ENCODE measurements around the gene EXOSC7. TPM values are rescaled to one million over a fixed set of nuclear protein-coding genes. Genes with fewer than 3 reads are reported as not detected.
A peak's percentile ranks its signal among the peaks of the same experiment; 100 is the strongest.
"Not testable (repeated sequence)": the region's sequence is repeated elsewhere in the genome, so short reads cannot be mapped to it uniquely, and the experiment has no call there.

EXOSC7 gene
- total and polyA plus RNA-seq, 4 donors: 26.2 to 57.7 (median 46.0) TPM

DNA sequence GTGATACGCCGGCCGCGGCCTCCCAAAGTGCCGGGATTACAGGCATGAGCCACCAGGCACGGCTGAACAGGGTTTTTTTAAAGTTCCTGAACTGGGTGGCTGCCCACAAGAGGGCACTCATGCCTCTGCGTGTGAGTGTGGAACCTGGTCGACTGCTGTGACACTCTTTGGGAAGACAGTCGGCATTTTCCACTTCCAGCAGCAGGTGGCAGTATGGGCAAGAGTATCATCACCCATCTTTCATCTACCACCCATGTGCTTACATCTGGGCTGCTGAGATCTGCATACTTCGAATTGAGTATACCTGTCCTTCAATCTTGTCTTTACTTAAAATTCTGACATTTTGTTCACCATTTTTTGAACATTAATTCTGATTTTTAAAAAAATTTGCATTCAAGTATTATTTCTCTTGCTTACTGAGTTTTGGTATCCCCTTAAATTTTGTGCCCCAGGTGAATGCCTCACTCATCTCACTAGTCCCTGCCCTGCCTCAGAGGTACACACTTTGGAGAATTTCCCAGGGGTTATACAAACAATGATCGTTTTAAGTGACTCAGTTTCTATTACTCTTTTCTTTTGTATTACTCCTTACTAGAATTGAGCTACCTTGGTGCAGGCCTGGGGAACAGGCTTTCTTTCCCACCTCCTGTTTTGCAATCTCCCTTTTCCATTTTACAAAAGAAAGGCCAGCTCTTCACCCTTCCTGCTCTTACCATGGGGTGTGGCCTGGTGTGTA, 61.8 kb downstream of the EXOSC7 start:
- peak; percentile 80 to 99 (median 90) for DNase-seq (ENCODE audit: low read depth in 4 of 6, low spot score in 6 of 6)
- no peak overlapping the region for H3K27ac ChIP-seq (ENCODE audit: low read depth, low read length)
- no peaks in the 10 kb centered on the region for H3K9me3 ChIP-seq (ENCODE audit: control insufficient read depth, insufficient read depth, low read length)
- no peak overlapping the region for H3K4me3 ChIP-seq (ENCODE audit: low read depth, low read length)
- H3K27me3 ChIP-seq (ENCODE audit: control insufficient read depth, insufficient read depth, low read length): peaks cover 16% of the 10 kb centered on the region
- H3K4me1 ChIP-seq (ENCODE audit: control insufficient read depth, insufficient read depth, low read length): peaks cover 29% of the 10 kb centered on the region
- H3K36me3 ChIP-seq (ENCODE audit: control insufficient read depth, insufficient read depth, low read length): no peaks in the 10 kb centered on the region
- WGBS (ENCODE audit: insufficient coverage): under 1% methylated on average over 10 of the region's 11 CpGs

DNA sequence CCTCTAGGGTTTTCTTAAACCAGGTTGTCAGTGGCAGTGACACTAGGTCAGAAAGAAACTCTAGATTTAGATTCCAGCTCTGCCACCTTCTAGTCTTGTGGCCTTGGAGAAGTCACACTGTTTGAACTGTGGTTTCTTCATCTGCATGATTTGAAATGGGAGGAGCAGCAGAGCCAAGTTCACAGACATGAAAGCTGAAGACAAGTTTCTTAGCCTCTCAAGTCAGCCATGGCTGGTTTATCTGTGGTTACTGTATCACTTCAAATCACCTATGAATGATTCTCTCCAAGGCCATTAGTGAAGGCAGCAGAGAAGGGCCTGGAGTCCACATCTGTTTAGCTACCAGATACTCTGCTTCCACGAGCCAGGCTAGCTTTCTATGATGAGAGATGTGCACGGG, 65.6 kb downstream of the EXOSC7 start:
- H3K9me3 ChIP-seq (ENCODE audit: control insufficient read depth, insufficient read depth, low read length): no peaks in the 10 kb centered on the region
- H3K27ac ChIP-seq (ENCODE audit: low read depth, low read length): no peak overlapping the region
- H3K4me1 ChIP-seq (ENCODE audit: control insufficient read depth, insufficient read depth, low read length): peaks cover 6% of the 10 kb centered on the region
- H3K4me3 ChIP-seq (ENCODE audit: low read depth, low read length): no peak overlapping the region
- WGBS (ENCODE audit: insufficient coverage): 82% methylated on average over 2 of the region's 2 CpGs
- no peak for DNase-seq (ENCODE audit: low read depth in 4 of 6, low spot score in 6 of 6)
- H3K36me3 ChIP-seq (ENCODE audit: control insufficient read depth, insufficient read depth, low read length): no peaks in the 10 kb centered on the region
- H3K27me3 ChIP-seq (ENCODE audit: control insufficient read depth, insufficient read depth, low read length): peaks cover 5% of the 10 kb centered on the region

DNA sequence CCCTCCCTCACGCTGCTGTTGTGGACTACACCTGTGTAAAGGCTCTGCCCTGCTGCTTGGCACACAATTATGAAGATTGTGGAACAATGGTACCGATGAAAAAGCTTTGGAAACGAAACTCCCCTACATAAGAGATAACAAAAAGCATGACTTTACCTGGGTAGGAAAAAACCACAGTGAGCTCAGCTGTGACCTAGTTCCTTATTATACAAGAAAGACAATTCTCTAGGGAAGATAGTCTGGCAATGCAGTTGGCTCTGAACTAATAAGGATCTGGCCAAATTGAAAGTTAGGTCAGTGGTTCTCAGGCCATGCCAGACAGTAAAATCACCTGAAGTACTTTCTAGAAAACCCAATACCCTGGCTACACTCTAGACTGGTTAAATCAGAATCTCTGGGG, 66.1 kb downstream of the EXOSC7 start:
- no peaks in the 10 kb centered on the region for H3K27me3 ChIP-seq (ENCODE audit: control insufficient read depth, insufficient read depth, low read length)
- no peak overlapping the region for H3K27ac ChIP-seq (ENCODE audit: low read depth, low read length)
- H3K36me3 ChIP-seq (ENCODE audit: control insufficient read depth, insufficient read depth, low read length): no peaks in the 10 kb centered on the region
- DNase-seq (ENCODE audit: low read depth in 4 of 6, low spot score in 6 of 6): no peak
- peaks cover 4% of the 10 kb centered on the region for H3K4me1 ChIP-seq (ENCODE audit: control insufficient read depth, insufficient read depth, low read length)
- WGBS (ENCODE audit: insufficient coverage): no CpG with 5 or more reads among the region's 3 CpGs
- H3K9me3 ChIP-seq (ENCODE audit: control insufficient read depth, insufficient read depth, low read length): no peaks in the 10 kb centered on the region
- no peak overlapping the region for H3K4me3 ChIP-seq (ENCODE audit: low read depth, low read length)

DNA sequence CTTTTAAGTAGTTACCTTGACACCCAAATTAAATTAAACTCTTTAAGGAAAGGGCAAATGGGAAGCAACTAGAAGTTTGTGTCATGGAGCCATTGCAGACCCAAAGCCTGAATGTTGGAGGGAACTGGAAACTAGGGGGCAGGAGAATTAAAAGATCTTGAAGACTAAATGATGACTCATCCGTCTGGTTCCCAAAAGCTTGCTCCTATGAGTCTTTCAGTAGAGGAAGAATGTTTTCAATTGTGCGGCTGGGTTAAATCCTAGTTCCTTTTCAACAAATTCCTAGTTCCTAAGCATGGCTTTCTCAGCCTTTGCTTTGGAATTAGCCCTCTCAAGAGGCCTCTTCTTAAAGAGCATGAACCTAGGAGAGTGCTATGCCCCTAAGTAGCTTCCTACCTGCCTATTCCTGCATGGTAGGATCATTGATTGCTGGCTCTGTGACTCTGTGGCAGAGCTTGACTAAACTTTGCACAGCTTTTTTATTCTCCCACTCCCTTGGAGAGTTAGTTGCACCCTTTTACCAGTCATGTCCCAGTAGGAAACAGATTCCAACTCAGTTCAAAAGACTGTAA, 67.8 kb downstream of the EXOSC7 start:
- DNase-seq (ENCODE audit: low read depth in 4 of 6, low spot score in 6 of 6): no peak
- no peaks in the 10 kb centered on the region for H3K27me3 ChIP-seq (ENCODE audit: control insufficient read depth, insufficient read depth, low read length)
- no peaks in the 10 kb centered on the region for H3K4me1 ChIP-seq (ENCODE audit: control insufficient read depth, insufficient read depth, low read length)
- no peak overlapping the region for H3K4me3 ChIP-seq (ENCODE audit: low read depth, low read length)
- no CpG with 5 or more reads among the region's 2 CpGs for WGBS (ENCODE audit: insufficient coverage)
- H3K36me3 ChIP-seq (ENCODE audit: control insufficient read depth, insufficient read depth, low read length): no peaks in the 10 kb centered on the region
- no peaks in the 10 kb centered on the region for H3K9me3 ChIP-seq (ENCODE audit: control insufficient read depth, insufficient read depth, low read length)
- no peak overlapping the region for H3K27ac ChIP-seq (ENCODE audit: low read depth, low read length)

DNA sequence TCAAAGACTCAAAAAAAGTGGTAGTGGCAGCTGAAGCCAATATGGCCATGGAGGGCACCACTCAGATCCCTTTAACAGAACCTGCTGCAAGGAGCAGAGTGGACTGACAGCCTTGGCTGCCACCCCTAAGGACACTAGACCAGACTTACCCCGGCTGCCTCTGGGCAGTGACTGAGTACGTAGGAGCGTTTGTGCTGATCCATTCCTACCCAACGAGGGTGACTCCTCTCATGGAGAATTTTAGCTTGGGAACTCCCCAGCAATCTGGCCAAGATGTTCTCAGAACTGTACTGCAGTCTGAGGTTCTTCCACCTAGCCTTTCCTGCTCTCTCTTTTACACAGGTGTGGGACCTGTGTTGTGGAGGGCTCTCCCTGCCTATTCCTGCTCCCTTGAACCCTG, 72.2 kb downstream of the EXOSC7 start:
- H3K4me1 ChIP-seq (ENCODE audit: control insufficient read depth, insufficient read depth, low read length): no peaks in the 10 kb centered on the region
- H3K27me3 ChIP-seq (ENCODE audit: control insufficient read depth, insufficient read depth, low read length): no peaks in the 10 kb centered on the region
- no peaks in the 10 kb centered on the region for H3K36me3 ChIP-seq (ENCODE audit: control insufficient read depth, insufficient read depth, low read length)
- no peak overlapping the region for H3K27ac ChIP-seq (ENCODE audit: low read depth, low read length)
- H3K9me3 ChIP-seq (ENCODE audit: control insufficient read depth, insufficient read depth, low read length): no peaks in the 10 kb centered on the region
- no peak overlapping the region for H3K4me3 ChIP-seq (ENCODE audit: low read depth, low read length)
- DNase-seq (ENCODE audit: low read depth in 4 of 6, low spot score in 6 of 6): no peak
- WGBS (ENCODE audit: insufficient coverage): 94% methylated on average over 3 of the region's 4 CpGs

DNA sequence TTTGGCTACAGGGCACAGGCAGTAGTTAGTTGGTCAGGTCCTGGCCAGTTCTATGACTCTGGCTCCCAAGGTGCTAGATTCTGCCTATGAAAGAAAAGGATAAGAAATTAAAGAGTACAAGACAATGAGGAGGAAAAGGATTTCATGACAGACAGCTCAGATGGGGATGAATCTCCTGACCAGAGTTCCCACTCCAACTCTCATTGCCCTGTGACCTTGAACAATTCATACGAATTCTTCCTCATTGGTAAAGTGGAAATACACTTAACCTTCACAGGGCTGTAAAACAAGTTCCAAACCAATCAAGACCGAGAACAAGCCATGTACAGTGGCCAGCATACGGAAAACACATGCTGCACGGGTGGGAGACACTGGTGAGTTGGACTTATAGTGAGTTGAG, 73.8 kb downstream of the EXOSC7 start:
- no peaks in the 10 kb centered on the region for H3K27me3 ChIP-seq (ENCODE audit: control insufficient read depth, insufficient read depth, low read length)
- no peaks in the 10 kb centered on the region for H3K4me1 ChIP-seq (ENCODE audit: control insufficient read depth, insufficient read depth, low read length)
- 89% methylated on average over 4 of the region's 4 CpGs for WGBS (ENCODE audit: insufficient coverage)
- no peak overlapping the region for H3K4me3 ChIP-seq (ENCODE audit: low read depth, low read length)
- H3K27ac ChIP-seq (ENCODE audit: low read depth, low read length): no peak overlapping the region
- no peaks in the 10 kb centered on the region for H3K9me3 ChIP-seq (ENCODE audit: control insufficient read depth, insufficient read depth, low read length)
- no peaks in the 10 kb centered on the region for H3K36me3 ChIP-seq (ENCODE audit: control insufficient read depth, insufficient read depth, low read length)
- no peak for DNase-seq (ENCODE audit: low read depth in 4 of 6, low spot score in 6 of 6)

DNA sequence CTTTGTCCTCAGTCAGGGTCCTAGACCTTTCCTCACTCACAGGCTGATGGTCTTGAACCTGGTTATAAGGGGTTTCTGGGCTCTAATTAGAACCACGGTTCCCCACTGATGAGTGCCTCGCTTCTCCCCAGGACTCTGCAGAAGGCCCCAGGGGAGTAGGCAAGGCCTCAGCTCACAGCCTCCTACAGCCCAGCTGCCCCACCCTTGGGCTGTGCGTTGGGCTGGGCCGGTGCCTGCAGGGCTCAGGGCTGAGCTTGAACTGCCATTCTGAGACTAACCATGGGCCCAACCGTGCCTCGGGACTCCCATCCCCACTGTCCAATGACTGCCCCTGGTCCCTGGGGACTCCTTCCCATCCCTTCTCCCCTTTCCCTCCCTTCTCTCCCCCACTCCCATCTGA, 75.6 kb downstream of the EXOSC7 start:
- DNase-seq (ENCODE audit: low read depth in 4 of 6, low spot score in 6 of 6): no peak
- WGBS (ENCODE audit: insufficient coverage): 94% methylated on average over 6 of the region's 6 CpGs
- H3K4me1 ChIP-seq (ENCODE audit: control insufficient read depth, insufficient read depth, low read length): no peaks in the 10 kb centered on the region

DNA sequence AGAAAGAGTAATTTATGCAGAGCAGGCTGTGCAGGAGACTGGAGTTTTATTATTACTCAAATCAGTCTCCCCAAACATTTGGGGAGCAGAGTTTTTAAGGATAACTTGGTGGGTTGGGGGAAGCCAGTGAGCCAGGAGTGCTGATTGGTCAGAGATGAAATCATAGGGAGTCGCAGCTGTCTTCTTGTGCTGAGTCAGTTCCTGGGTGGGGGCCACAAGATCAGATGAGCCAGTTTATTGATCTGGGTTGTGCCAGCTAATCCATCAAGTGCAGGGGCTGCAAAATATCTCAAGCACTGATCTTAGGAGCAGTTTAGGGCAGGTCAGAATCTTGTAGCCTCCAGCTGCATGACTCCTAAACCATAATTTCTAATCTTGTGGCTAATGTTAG, 77.8 kb downstream of the EXOSC7 start:
- not testable (repeated sequence) for H3K9me3 ChIP-seq (ENCODE audit: control insufficient read depth, insufficient read depth, low read length); H3K27ac ChIP-seq (ENCODE audit: low read depth, low read length); DNase-seq (ENCODE audit: low read depth in 4 of 6, low spot score in 6 of 6); H3K4me3 ChIP-seq (ENCODE audit: low read depth, low read length); H3K27me3 ChIP-seq (ENCODE audit: control insufficient read depth, insufficient read depth, low read length); H3K4me1 ChIP-seq (ENCODE audit: control insufficient read depth, insufficient read depth, low read length); H3K36me3 ChIP-seq (ENCODE audit: control insufficient read depth, insufficient read depth, low read length)
- 73% methylated on average over 1 of the region's 1 CpG for WGBS (ENCODE audit: insufficient coverage)

More for the DNA sequence above, 75.6 kb downstream of the EXOSC7 start:
- H3K36me3 ChIP-seq (ENCODE audit: control insufficient read depth, insufficient read depth, low read length): no peaks in the 10 kb centered on the region
- H3K27me3 ChIP-seq (ENCODE audit: control insufficient read depth, insufficient read depth, low read length): no peaks in the 10 kb centered on the region
- no peak overlapping the region for H3K27ac ChIP-seq (ENCODE audit: low read depth, low read length)
- H3K9me3 ChIP-seq (ENCODE audit: control insufficient read depth, insufficient read depth, low read length): no peaks in the 10 kb centered on the region
- no peak overlapping the region for H3K4me3 ChIP-seq (ENCODE audit: low read depth, low read length)

DNA sequence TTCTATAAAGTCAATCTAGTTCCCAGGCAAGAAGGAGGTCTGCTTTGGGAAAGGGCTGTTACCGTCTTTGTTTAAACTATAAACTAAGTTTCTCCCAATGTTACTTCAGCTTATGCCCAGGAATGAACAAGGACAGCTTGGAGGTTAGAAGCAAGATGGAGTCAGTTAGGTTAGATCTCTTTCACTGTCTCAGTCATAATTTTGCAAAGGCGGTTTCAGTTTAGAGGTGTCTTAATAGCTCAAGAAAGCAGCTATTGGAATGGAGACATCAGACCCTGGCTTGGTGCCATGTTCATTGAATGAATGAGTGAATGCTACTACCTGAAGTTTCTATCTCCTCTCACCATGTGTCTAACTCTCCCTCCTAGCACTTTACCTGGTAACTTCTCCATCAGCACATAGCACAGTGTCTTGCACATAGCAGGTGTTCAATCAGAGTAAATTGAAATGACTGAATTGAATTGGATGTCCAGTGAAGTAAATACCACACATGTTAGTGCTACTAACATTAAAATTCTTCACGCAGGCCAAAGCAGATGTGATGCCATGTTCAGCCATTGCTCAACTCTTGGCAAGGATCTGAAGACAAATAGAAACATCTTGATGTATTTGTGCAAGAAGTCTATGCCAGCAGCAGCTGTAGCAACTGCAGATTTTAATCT, 78.3 kb downstream of the EXOSC7 start:
- no peaks in the 10 kb centered on the region for H3K27me3 ChIP-seq (ENCODE audit: control insufficient read depth, insufficient read depth, low read length)
- peak in 1 of 6 donors; percentile 24 for DNase-seq (ENCODE audit: low read depth in 4 of 6, low spot score in 6 of 6)
- no peaks in the 10 kb centered on the region for H3K9me3 ChIP-seq (ENCODE audit: control insufficient read depth, insufficient read depth, low read length)
- WGBS (ENCODE audit: insufficient coverage): no CpG with 5 or more reads among the region's 3 CpGs
- no peak overlapping the region for H3K27ac ChIP-seq (ENCODE audit: low read depth, low read length)
- no peaks in the 10 kb centered on the region for H3K36me3 ChIP-seq (ENCODE audit: control insufficient read depth, insufficient read depth, low read length)
- no peaks in the 10 kb centered on the region for H3K4me1 ChIP-seq (ENCODE audit: control insufficient read depth, insufficient read depth, low read length)
- H3K4me3 ChIP-seq (ENCODE audit: low read depth, low read length): no peak overlapping the region

DNA sequence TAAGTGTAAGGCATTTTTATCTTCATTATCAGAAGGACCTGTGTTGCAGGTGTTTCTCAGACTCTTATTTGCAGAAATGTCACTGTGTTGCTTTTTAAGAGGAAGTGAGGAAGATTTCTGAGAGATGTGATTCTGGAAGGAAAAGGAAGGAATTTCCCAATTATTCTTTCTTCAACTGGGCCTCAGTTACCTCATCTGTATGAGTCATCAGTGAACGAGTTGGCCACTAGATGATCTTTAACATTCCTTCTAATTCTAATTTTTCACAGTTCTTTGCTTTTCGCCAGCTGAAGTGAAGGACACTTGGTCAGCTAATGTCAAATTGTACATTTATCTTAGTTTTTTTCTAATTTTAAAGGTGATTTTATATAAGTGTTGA, 79.0 kb downstream of the EXOSC7 start:
- H3K4me1 ChIP-seq (ENCODE audit: control insufficient read depth, insufficient read depth, low read length): no peaks in the 10 kb centered on the region
- H3K9me3 ChIP-seq (ENCODE audit: control insufficient read depth, insufficient read depth, low read length): no peaks in the 10 kb centered on the region
- WGBS (ENCODE audit: insufficient coverage): no CpG with 5 or more reads among the region's 2 CpGs
- DNase-seq (ENCODE audit: low read depth in 4 of 6, low spot score in 6 of 6): no peak
- no peaks in the 10 kb centered on the region for H3K27me3 ChIP-seq (ENCODE audit: control insufficient read depth, insufficient read depth, low read length)
- H3K4me3 ChIP-seq (ENCODE audit: low read depth, low read length): no peak overlapping the region
- H3K27ac ChIP-seq (ENCODE audit: low read depth, low read length): no peak overlapping the region
- no peaks in the 10 kb centered on the region for H3K36me3 ChIP-seq (ENCODE audit: control insufficient read depth, insufficient read depth, low read length)

Measured in spinal cord (tissue), 10 donors.